IMR-90 (cell line): ENCODE measurements around the gene SLC6A11. TPM values are rescaled to one million over a fixed set of nuclear protein-coding genes. Genes with fewer than 3 reads are reported as not detected.

Source experiments
- ATAC-seq: fragments of 200-7000 bp; cut with Tn5 transposase; 2 replicates; pipeline ENCODE4 v1.9.1; 2020; ENCODE audit warnings: low read depth, mild to moderate bottlenecking, moderate library complexity
- BruUV-seq: library from RNA; stranded (reverse); fragments of 400-500 nt; replicated peaks from 2 replicates; lab custom pipeline; 2021; lab: Mats Ljungman, UMichigan
- CTCF ChIA-PET: fragments of 300-600 bp; formaldehyde crosslinking; extraction: SDS; loops from one replicate; lab custom pipeline; 2021; ENCODE audit warnings: antibody characterized with exemption; lab: Yijun Ruan, JAX
- POLR2A ChIA-PET: fragments of 300-600 bp; sonication (Branson Sonifier 250); formaldehyde crosslinking; loops from one replicate; lab custom pipeline; 2022; ENCODE audit warnings: antibody characterized with exemption; ENCODE audit not compliant: unreplicated experiment; lab: Charles Lee
- DNase-seq: peaks from one replicate; pipeline ENCODE4 v3.0.0; 2013
- H2AFZ ChIP-seq: replicated peaks from 2 replicates; pipeline ENCODE3; 2013; ENCODE audit warnings: low read length, mild to moderate bottlenecking; ENCODE audit not compliant: poor library complexity
- H2AK5ac ChIP-seq: 2 replicates; pipeline ENCODE4 v1.6.1; 2013; ENCODE audit warnings: low read depth, low read length, inconsistent platforms
- H2AK9ac ChIP-seq: replicated peaks from 2 replicates; pipeline ENCODE3; 2013; ENCODE audit warnings: mild to moderate bottlenecking, low read depth, low read length, moderate library complexity; ENCODE audit not compliant: poor library complexity
- H2BK120ac ChIP-seq: 2 replicates; pipeline ENCODE4 v1.6.1; 2013; ENCODE audit warnings: low read depth, low read length, inconsistent platforms
- H2BK15ac ChIP-seq: 3 replicates; pipeline ENCODE4 v1.6.1; 2013; ENCODE audit warnings: low read depth, low read length, inconsistent platforms
- H2BK20ac ChIP-seq: 2 replicates; pipeline ENCODE4 v1.6.1; 2013; ENCODE audit warnings: low read depth, mild to moderate bottlenecking, inconsistent platforms, low read length, moderate library complexity
- H2BK5ac ChIP-seq: 2 replicates; pipeline ENCODE4 v1.6.1; 2013; ENCODE audit warnings: mild to moderate bottlenecking, low read depth, low read length, inconsistent platforms; ENCODE audit not compliant: poor library complexity, severe bottlenecking
- H3K14ac ChIP-seq: replicated peaks from 2 replicates; pipeline ENCODE4 v1.6.1; 2013; ENCODE audit warnings: low read depth, low read length, inconsistent platforms
- H3K18ac ChIP-seq: 2 replicates; pipeline ENCODE4 v1.6.1; 2013; ENCODE audit warnings: low read depth, low read length, control low read depth
- H3K23ac ChIP-seq: 2 replicates; pipeline ENCODE4 v1.6.1; 2013; ENCODE audit warnings: low read depth, low read length, inconsistent platforms
- H3K27ac ChIP-seq: 2 replicates; pipeline ENCODE4 v1.5.1; 2013; ENCODE audit warnings: mild to moderate bottlenecking, control low read depth, low read length; ENCODE audit not compliant: insufficient read depth
- H3K27me3 ChIP-seq: 2 replicates; pipeline ENCODE4 v1.6.1; 2013; ENCODE audit warnings: low read length; ENCODE audit not compliant: control insufficient read depth, insufficient read depth
- H3K36me3 ChIP-seq: 2 replicates; pipeline ENCODE4 v1.6.1; 2013; ENCODE audit warnings: low read length, mixed read lengths; ENCODE audit not compliant: control insufficient read depth, insufficient read depth
- H3K4ac ChIP-seq: 2 replicates; pipeline ENCODE4 v1.6.1; 2013; ENCODE audit warnings: low read depth, low read length, inconsistent platforms
- H3K4me1 ChIP-seq: 2 replicates; pipeline ENCODE4 v1.6.1; 2013; ENCODE audit warnings: low read length, mixed read lengths; ENCODE audit not compliant: control insufficient read depth, insufficient read depth
- H3K4me2 ChIP-seq: 2 replicates; pipeline ENCODE4 v1.6.1; 2013; ENCODE audit warnings: low read depth, mild to moderate bottlenecking, control low read depth, low read length, moderate library complexity
- H3K4me3 ChIP-seq: 2 replicates; pipeline ENCODE4 v1.5.1; 2013; ENCODE audit warnings: low read depth, mild to moderate bottlenecking, control low read depth, low read length, moderate library complexity; ENCODE audit not compliant: insufficient read depth
- H3K56ac ChIP-seq: 2 replicates; pipeline ENCODE4 v1.6.1; 2013; ENCODE audit warnings: low read length, inconsistent platforms; ENCODE audit not compliant: insufficient read depth; ENCODE audit errors: extremely low read depth
- H3K79me1 ChIP-seq, 2 experiments: 2 replicates each; pipeline ENCODE4 v1.6.1; 2013; ENCODE audit warnings: low read length in 2 of 2, inconsistent platforms in 1 of 2, low read depth in 1 of 2
- H3K9ac ChIP-seq: 2 replicates; pipeline ENCODE4 v1.6.1; 2013; ENCODE audit warnings: low read depth, low read length, control low read depth
- H3K9me1 ChIP-seq: 2 replicates; pipeline ENCODE4 v1.6.1; 2013; ENCODE audit warnings: low read length, inconsistent platforms; ENCODE audit not compliant: insufficient read depth
- H3K9me3 ChIP-seq: 2 replicates; pipeline ENCODE4 v1.6.1; 2013; ENCODE audit warnings: low read length; ENCODE audit not compliant: control insufficient read depth, insufficient read depth
- H4K20me1 ChIP-seq: 2 replicates; pipeline ENCODE4 v1.6.1; 2013; ENCODE audit warnings: low read length, inconsistent platforms; ENCODE audit not compliant: insufficient read depth
- H4K5ac ChIP-seq: 2 replicates; pipeline ENCODE4 v1.6.1; 2013; ENCODE audit warnings: mild to moderate bottlenecking, low read depth, low read length, control low read depth
- H4K8ac ChIP-seq, 2 experiments: 2 replicates each; pipeline ENCODE4 v1.6.1; 2013; ENCODE audit warnings: low read depth in 2 of 2, low read length in 2 of 2, control low read depth in 1 of 2, inconsistent platforms in 1 of 2
- H4K91ac ChIP-seq: 2 replicates; pipeline ENCODE4 v1.6.1; 2013; ENCODE audit warnings: low read depth, low read length, inconsistent platforms; ENCODE audit not compliant: insufficient read depth
- BHLHE40 ChIP-seq: fragments of 150-350 bp; IDR thresholded peaks from 2 replicates; pipeline ENCODE4 v1.6.1; 2016; ENCODE audit warnings: mild to moderate bottlenecking, low read depth, low read length
- FOS ChIP-seq: fragments of 150-350 bp; IDR thresholded peaks from 2 replicates; pipeline ENCODE4 v1.6.1; 2016; ENCODE audit warnings: low read depth, low read length
- MAZ ChIP-seq: IDR thresholded peaks from 2 replicates; pipeline ENCODE4 v1.6.1; 2012; ENCODE audit warnings: low read depth, mild to moderate bottlenecking, low read length, improper control_type of control experiment, moderate library complexity, borderline replicate concordance
- NFE2L2 ChIP-seq: fragments of 150-350 bp; IDR thresholded peaks from 2 replicates; pipeline ENCODE4 v1.6.1; 2016; ENCODE audit warnings: low read depth, mild to moderate bottlenecking, low read length
- RAD21 ChIP-seq: IDR thresholded peaks from 2 replicates; pipeline ENCODE4 v1.6.1; 2012; ENCODE audit warnings: low read length, improper control_type of control experiment
- WGBS, 2 experiments: methylation state at CpG; one replicate each; pipeline versions ENCODE4 v1.1.5 to v1.1.7; 2013; ENCODE audit warnings: missing lambda C conversion rate in 2 of 2; ENCODE audit not compliant: insufficient read length in 1 of 2; ENCODE audit errors: extremely low coverage in 2 of 2; 5-methylcytosine and 5-hydroxymethylcytosine counted together
- dilution Hi-C: fragments of 300-500 bp; cut with HindIII; formaldehyde crosslinking; loops from one replicate; pipeline ENCODE4 v1.14.3; 2018; ENCODE audit warnings: low sequenced_read_pairs; ENCODE audit not compliant: unreplicated experiment
- in situ Hi-C: fragments of 300-500 bp; cut with MboI; formaldehyde crosslinking; loops from 3 replicates; pipeline ENCODE4 v1.14.3; 2019; ENCODE audit warnings: low sequenced_read_pairs, inconsistent platforms, mixed read lengths
- intact Hi-C: fragments of 100-400 bp; cut with micrococcal nuclease; formaldehyde crosslinking; loops from 2 replicates; pipeline ENCODE4 v1.10.0; 2022
- polyA plus RNA-seq, 3 experiments: library from polyadenylated mRNA; depleted of rRNA; stranded (reverse); fragments of >200 nt; gene quantifications; 2 replicates each; pipeline ENCODE4 v1.2.3, GENCODE V29; 2012; ENCODE audit warnings: low replicate concordance in 1 of 3
- total RNA-seq: library from RNA; depleted of rRNA; stranded (reverse); fragments of >200 nt; gene quantifications from 2 replicates; pipeline ENCODE4 v1.2.3, GENCODE V29; 2012
- TF ChIP-seq, protein P1 (sequence below): fragments of 150-350 bp; IDR thresholded peaks from 2 replicates; pipeline ENCODE4 v1.6.1; 2016; ENCODE audit warnings: low read depth, mild to moderate bottlenecking, low read length, moderate library complexity, borderline replicate concordance

Gene SLC6A11
- total and polyA plus RNA-seq, 2 of the 4 experiments (the other 2 are of a cell fraction): not detected

DNA sequence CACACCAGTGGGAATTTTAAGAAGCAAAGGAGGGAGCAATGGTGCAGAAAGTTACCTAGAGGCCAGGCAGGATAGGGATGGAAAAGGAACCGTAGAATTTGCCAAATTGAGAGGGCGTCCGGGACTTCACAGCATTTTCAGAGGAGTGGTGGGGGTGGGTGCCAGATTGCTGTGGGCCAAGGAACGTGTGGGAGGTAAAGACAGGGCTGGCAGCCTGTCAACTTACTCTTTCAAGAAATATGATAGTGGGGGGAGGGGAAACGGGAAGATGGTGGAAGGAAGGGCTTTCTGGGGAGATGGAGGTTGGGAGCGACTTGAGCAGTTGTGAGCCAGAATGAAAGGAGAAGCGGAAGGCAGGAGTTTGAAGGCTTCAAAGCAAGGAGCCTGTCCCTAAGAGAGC is 1.4 kb upstream of the SLC6A11 start:
- Histone ChIP-seq H2AFZ (no peak overlapping the region), H3K14ac (no peak overlapping the region), H3K9me1 (no peaks in the 10 kb centered on the region), H2AK5ac (no peak overlapping the region), H2AK9ac (no peak overlapping the region), H3K4me1 (no peaks in the 10 kb centered on the region), H4K5ac (no peak overlapping the region), H3K9me3 (no peaks in the 10 kb centered on the region), H3K23ac (no peak overlapping the region), H3K18ac (no peak overlapping the region), H3K4me2 (no peak overlapping the region), H4K20me1 (no peaks in the 10 kb centered on the region), H3K4me3 (no peak overlapping the region), H3K36me3 (no peaks in the 10 kb centered on the region), H2BK20ac (no peak overlapping the region), H2BK15ac (no peak overlapping the region), H3K79me1 (no peaks in the 10 kb centered on the region), H4K91ac (no peak overlapping the region), H3K27me3 (peaks cover 11% of the 10 kb centered on the region), H2BK120ac (no peak overlapping the region), H2BK5ac (no peak overlapping the region), H4K8ac (no peak overlapping the region), H3K27ac (no peak overlapping the region), H3K56ac (no peak overlapping the region), H3K4ac (no peak overlapping the region), H3K9ac (no peak overlapping the region)
- ATAC-seq (no peak), DNase-seq (no peak)
- no TSS peak for BruUV-seq
- CTCF ChIA-PET: no interaction called here
- in situ Hi-C loops (no loop called here), dilution Hi-C loops (no loop called here), intact Hi-C loops (no loop called here)
- 62% methylated on average over 6 of the region's 7 CpGs; no CpG with 5 or more reads in 1 of the 2 experiments for WGBS, 2 experiments
- POLR2A ChIA-PET: no interaction called here
- TF ChIP-seq RAD21: no peak
- TF ChIP-seq FOS: no peak
- no peak for TF ChIP-seq NFE2L2
- TF ChIP-seq BHLHE40: no peak
- no peak for TF ChIP-seq MAZ
- TF ChIP-seq, protein P1, sequence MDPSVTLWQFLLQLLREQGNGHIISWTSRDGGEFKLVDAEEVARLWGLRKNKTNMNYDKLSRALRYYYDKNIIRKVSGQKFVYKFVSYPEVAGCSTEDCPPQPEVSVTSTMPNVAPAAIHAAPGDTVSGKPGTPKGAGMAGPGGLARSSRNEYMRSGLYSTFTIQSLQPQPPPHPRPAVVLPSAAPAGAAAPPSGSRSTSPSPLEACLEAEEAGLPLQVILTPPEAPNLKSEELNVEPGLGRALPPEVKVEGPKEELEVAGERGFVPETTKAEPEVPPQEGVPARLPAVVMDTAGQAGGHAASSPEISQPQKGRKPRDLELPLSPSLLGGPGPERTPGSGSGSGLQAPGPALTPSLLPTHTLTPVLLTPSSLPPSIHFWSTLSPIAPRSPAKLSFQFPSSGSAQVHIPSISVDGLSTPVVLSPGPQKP: no peak
